HG02981 (cell line): Measurements from ENCODE around the gene FABP6.

Experiments used
- ATAC-seq: cut with Tn5 transposase; IDR thresholded peaks from one replicate; pipeline ENCODE4 v1.9.1; 2021; ENCODE audit warnings: mild to moderate bottlenecking, moderate library complexity; ENCODE audit not compliant: unreplicated experiment

The FABP6 gene

DNA sequence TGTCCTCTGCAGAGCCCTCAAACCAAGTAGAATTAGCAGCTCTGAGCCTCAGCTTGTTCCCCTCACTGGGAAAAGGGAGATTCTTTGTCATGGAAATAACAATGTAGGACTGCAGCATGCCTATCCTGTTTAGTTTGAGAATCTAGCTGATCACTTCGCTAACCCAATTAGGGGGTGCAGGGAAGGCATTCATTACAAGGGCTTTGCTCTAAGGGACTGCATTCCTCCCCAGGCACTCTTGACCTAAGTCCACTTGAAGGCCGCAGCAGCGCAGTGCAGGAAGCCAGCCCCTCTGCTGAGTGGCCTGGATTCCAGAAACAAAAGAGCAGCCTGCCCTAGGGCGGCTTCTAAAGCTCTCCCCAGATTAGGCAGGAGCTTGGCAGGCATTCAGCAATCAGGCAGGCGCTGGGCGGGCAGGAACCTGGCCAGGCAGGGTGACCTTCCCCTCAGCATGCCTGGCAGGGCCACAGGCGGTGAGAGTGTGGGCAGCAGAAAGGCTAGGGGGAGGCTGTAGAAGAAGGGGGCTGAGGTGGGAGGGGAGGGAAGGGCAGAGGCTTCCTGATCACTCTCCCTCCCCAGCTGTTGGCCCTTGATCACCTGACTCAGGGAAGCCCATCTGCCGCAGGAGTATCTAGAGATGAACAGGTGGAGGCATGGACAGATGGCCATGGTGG is 58.2 kb downstream of the FABP6 start:
- no peak for ATAC-seq
